Adrenal gland (tissue), 12 donors: ENCODE results near the gene DENND6B. TPM values are rescaled to one million over a fixed set of nuclear protein-coding genes. Genes with fewer than 3 reads are reported as not detected.

ENCODE experiments used
- DNase-seq, 7 donors: peaks; one replicate each; pipeline ENCODE4 v3.0.0-alpha.2; 2019 to 2020
- H3K27ac ChIP-seq, 5 donors: fragments of 200-600 bp; sonication (generic) in 4 of 5; 1 replicate in 3 of 5; 2 replicates in 2 of 5; pipeline versions ENCODE4 v1.5.1 to v1.8.0; 2016 to 2020; ENCODE audit warnings: mild to moderate bottlenecking in 1 of 5
- H3K27me3 ChIP-seq: fragments of 200-600 bp; 2 replicates; pipeline ENCODE4 v1.8.0; 2021
- H3K36me3 ChIP-seq, 2 donors: fragments of 200-600 bp; replicated peaks in 1 of 2; 1 replicate in 1 of 2; 2 replicates in 1 of 2; pipeline versions ENCODE4 v1.5.1 to v1.8.0; 2018 to 2022
- H3K4me1 ChIP-seq, 2 donors: fragments of 200-600 bp; replicated peaks in 1 of 2; 1 replicate in 1 of 2; 2 replicates in 1 of 2; pipeline versions ENCODE4 v1.5.1 to v1.8.0; 2018 to 2021
- H3K4me3 ChIP-seq, 4 donors: fragments of 200-600 bp; sonication (generic) in 3 of 4; one replicate each; pipeline ENCODE4 v1.5.1; 2016 to 2018
- H3K9me3 ChIP-seq, 3 donors: fragments of 200-600 bp; sonication (generic) in 1 of 3; replicated peaks in 1 of 3; 1 replicate in 2 of 3; 2 replicates in 1 of 3; pipeline versions ENCODE4 v1.5.1 to v1.8.0; 2016 to 2021
- POLR2A ChIP-seq, 2 donors: fragments of 450-650 bp; IDR thresholded peaks; one replicate each; pipeline ENCODE4 v1.6.1; 2017; ENCODE audit warnings: antibody characterized with exemption in 2 of 2, mild to moderate bottlenecking in 2 of 2, moderate library complexity in 1 of 2
- WGBS, 4 donors: extraction: QIAGEN DNeasy Blood & Tissue Kit in 2 of 4; methylation state at CpG; one replicate each; pipeline versions ENCODE4 v1.1.5 to v1.1.7; 2013 to 2017; 5-methylcytosine and 5-hydroxymethylcytosine counted together
- intact Hi-C, 2 donors: fragments of 100-400 bp; cut with DNase I; formaldehyde crosslinking; loops; one replicate each; pipeline versions ENCODE4 v1.14.1 to v1.15.0; 2022 to 2023
- polyA plus RNA-seq, 3 donors: library from polyadenylated mRNA; stranded (reverse); fragments of 200-250 nt in 2 of 3; fragments of 350-450 nt in 1 of 3; fragmentation: Illumina TruSeq in 1 of 3; extraction: RNeasy Lipid Tissue Mini Kit (QIAGEN cat#74804) in 1 of 3; gene quantifications; one replicate each; pipeline ENCODE4 v1.2.3, GENCODE V29; 2013 to 2014
- total RNA-seq, 9 donors: library from RNA; depleted of rRNA in 4 of 9; stranded (reverse); fragments of >200 nt in 4 of 9; fragments of 120-200 nt in 1 of 9; fragmentation: NEBNext Ultra II Directional in 1 of 9; extraction: Animal tissue kit (Norgen Biotek cat#: 25700) in 1 of 9; gene quantifications; one replicate each; pipeline versions ENCODE4 v1.1.0 to v1.2.4, GENCODE V29; 2013 to 2023
- TF ChIP-seq, protein P1 (sequence below), 6 experiments: fragments of 450-650 bp in 4 of 6; fragments of 200-600 bp in 2 of 6; sonication (generic) in 1 of 6; IDR thresholded peaks; 1 replicate in 5 of 6; 2 replicates in 1 of 6; pipeline versions ENCODE4 v1.5.1 to v1.8.0; 2016 to 2021; ENCODE audit warnings: antibody characterized with exemption in 6 of 6, mild to moderate bottlenecking in 2 of 6, moderate library complexity in 1 of 6
- donor health status: healthy with polysubstance abuse.
- donor health status: Bipolar disorder and iron deficiency.
- donor health status: DM: yes; HTN: yes; CAD: no.
- donor health status: DM: no; HTN: no; CAD: no.
- donor health status: DM: no; HTN: no; CAD: no.
- donor health status: DM: yes; HTN: yes; CAD: no.

DENND6B gene
- total and polyA plus RNA-seq, 12 donors: 1.8 to 32.7 (median 8.9) TPM

DNA sequence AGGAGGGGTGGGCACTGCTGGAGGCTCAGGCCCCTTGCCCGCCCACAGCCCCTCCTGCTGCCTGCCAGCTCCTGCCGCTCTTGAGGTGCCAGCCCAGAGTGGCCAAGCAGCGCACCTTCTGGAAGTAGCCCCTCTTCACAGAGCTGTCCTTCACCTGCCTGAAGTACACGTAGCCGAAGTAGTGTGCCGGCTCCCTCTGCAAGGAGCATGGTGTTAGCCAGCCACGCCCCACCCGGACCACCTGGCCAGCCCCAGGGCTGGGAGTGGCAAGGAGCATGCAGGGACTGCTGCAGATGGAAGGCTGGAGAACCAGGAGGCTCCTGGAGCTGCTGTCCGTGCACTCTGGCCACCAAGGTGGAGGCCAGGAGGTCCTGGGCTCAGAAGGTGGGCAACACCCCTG, 9.6 kb downstream of the DENND6B start:
- Histone ChIP-seq H3K9me3 (no peaks in the 10 kb centered on the region), H3K4me3 (no peak overlapping the region), H3K4me1 (peaks cover 8 to 12% of the 10 kb centered on the region in 2 donors), H3K27me3 (no peaks in the 10 kb centered on the region), H3K36me3 (no peaks in the 10 kb centered on the region), H3K27ac (no peak overlapping the region)
- no peak for DNase-seq
- no peak for TF ChIP-seq POLR2A (IDR thresholded peaks at IDR 0.05)
- TF ChIP-seq, protein P1, sequence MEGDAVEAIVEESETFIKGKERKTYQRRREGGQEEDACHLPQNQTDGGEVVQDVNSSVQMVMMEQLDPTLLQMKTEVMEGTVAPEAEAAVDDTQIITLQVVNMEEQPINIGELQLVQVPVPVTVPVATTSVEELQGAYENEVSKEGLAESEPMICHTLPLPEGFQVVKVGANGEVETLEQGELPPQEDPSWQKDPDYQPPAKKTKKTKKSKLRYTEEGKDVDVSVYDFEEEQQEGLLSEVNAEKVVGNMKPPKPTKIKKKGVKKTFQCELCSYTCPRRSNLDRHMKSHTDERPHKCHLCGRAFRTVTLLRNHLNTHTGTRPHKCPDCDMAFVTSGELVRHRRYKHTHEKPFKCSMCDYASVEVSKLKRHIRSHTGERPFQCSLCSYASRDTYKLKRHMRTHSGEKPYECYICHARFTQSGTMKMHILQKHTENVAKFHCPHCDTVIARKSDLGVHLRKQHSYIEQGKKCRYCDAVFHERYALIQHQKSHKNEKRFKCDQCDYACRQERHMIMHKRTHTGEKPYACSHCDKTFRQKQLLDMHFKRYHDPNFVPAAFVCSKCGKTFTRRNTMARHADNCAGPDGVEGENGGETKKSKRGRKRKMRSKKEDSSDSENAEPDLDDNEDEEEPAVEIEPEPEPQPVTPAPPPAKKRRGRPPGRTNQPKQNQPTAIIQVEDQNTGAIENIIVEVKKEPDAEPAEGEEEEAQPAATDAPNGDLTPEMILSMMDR (IDR thresholded peaks at IDR 0.05): no peak
- intact Hi-C loops: no loop called here
- 83 to 96% (median 89%) methylated on average over 2 to 9 of the region's 9 CpGs for WGBS, 4 donors

DNA sequence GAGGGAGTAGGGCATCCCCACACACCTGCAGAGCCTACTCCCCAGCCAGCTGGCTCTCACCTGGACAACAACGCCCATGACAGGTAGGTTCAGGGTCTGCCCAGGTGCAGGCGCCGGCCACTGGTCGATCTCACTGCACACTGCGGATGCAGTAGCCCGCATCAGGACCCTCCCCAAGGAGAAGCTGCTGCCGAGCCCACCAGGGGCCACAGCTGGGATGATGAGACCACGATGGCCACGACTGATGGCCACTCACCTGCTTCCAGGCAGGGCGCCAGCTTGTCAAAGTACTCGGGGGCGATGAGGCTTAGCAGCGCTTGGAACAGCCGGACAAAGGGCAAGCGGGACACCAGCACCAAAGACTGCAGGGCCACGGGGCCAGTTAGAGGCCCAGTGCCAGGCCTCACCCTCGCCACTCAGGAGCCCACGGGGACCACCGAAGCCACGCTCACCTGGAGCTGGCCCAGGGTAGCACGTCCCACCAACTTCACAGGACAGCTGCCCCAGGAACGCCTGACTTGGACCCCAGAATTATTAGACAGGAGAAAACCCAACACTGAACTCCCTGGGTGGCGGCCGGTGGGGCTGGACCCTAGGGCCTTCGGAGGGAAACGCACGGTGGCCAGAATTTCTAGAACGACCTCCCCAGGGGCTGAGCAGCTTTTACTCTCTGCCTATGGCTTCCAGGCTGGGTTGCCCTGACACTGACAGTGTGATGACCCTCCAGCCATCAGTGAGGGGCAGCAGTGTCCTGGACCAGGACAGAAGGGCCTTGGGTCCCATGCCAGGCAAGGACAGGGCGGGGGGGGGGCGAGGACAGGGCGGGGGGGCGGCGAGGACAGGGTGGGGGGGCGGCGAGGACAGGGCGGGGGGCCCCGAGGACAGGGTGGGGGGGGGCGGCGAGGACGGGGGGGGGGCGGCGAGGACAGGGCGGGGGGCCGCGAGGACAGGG, 10.4 kb downstream of the DENND6B start:
- Histone ChIP-seq H3K27ac (no peak overlapping the region), H3K4me3 (no peak overlapping the region), H3K27me3 (no peaks in the 10 kb centered on the region), H3K9me3 (no peaks in the 10 kb centered on the region), H3K36me3 (no peaks in the 10 kb centered on the region), H3K4me1 (peaks cover 8 to 12% of the 10 kb centered on the region in 2 donors)
- TF ChIP-seq, protein P1 (IDR thresholded peaks at IDR 0.05): no peak
- TF ChIP-seq POLR2A (IDR thresholded peaks at IDR 0.05): no peak
- 80 to 97% (median 94%) methylated on average over 5 to 33 of the region's 45 CpGs for WGBS, 4 donors
- DNase-seq: no peak
- intact Hi-C loops: no loop called here

DNA sequence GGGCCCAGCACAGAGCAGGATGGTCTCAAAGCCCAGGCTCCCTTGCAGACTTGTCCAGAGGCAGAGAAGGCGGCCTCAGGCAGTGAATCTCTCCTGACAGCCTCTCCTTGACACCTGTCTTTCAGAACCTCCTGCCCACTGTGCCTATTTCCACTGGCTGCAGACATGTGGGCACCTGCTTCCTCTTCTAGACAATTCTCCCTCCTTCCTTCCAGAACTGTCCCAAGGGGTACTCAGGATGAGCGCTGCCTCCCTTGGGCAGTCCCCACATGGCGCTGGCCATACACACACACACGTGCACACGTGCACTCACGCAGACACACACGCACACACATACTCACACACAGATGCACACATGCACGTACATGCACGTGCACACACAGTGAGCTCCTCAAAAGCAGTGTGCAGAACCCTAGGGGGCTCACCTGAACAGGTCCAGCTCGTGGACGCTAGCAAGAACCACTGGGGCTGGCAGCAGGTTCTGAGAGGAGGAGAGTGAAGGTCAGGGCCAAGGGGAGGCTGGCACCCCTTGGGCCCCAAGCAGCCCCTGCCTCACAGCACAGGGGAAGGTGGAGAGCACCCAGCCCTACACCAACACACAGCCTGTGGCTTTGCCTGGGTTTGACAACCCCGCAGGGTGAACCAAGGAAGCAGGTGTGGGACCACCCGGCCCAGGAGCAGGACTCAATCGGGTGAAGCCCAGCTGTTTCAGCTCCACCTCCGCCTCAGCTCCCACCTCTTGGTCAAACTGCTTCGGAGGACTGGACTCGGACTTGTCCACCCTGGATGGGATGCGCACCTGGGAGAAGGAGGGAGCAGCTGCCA, 11.3 kb downstream of the DENND6B start:
- H3K27ac ChIP-seq: peak overlapping the region in 1 of 5 donors; percentile 53
- H3K4me3 ChIP-seq: no peak overlapping the region
- peaks cover 8 to 12% of the 10 kb centered on the region in 2 donors for H3K4me1 ChIP-seq
- no peak for TF ChIP-seq POLR2A (IDR thresholded peaks at IDR 0.05)
- TF ChIP-seq, protein P1 (IDR thresholded peaks at IDR 0.05): no peak
- intact Hi-C loops: no loop called here
- H3K36me3 ChIP-seq: no peaks in the 10 kb centered on the region
- WGBS, 4 donors: 80 to 91% (median 89%) methylated on average over 13 to 18 of the region's 18 CpGs
- H3K27me3 ChIP-seq: no peaks in the 10 kb centered on the region
- H3K9me3 ChIP-seq: no peaks in the 10 kb centered on the region
- no peak for DNase-seq
